ENCODE measurements around the gene KANK2.
"Not testable (repeated sequence)": the region's sequence is repeated elsewhere in the genome, so short reads cannot be mapped to it uniquely, and the experiment has no call there.

Gene KANK2

GRCh38 chr19:11168568-11168967 is 28.8 kb downstream of the KANK2 start:
- no peak for DNase-seq (ENCODE audit: low spot score)

GRCh38 chr19:11166281-11167142 is 30.8 kb downstream of the KANK2 start:
- no peak for DNase-seq (ENCODE audit: low spot score)
- no peak for TF ChIP-seq CTCF (IDR thresholded peaks at IDR 0.05; ENCODE audit: borderline replicate concordance, control extremely low read depth, extremely low read depth, insufficient read depth, missing control alignments)
- in situ Hi-C loops (cut with MboI; ENCODE audit: low sequenced_read_pairs, unreplicated experiment) = no loop called here

More at GRCh38 chr19:11168568-11168967, 28.8 kb downstream of the KANK2 start:
- TF ChIP-seq CTCF (IDR thresholded peaks at IDR 0.05; ENCODE audit: borderline replicate concordance, control extremely low read depth, extremely low read depth, insufficient read depth, missing control alignments) = no peak
- in situ Hi-C loops (cut with MboI; ENCODE audit: low sequenced_read_pairs, unreplicated experiment) = no loop called here

- in situ Hi-C loops (cut with MboI; ENCODE audit: low sequenced_read_pairs, unreplicated experiment) = no loop called here
- DNase-seq (ENCODE audit: low spot score) = no peak
- no peak for TF ChIP-seq CTCF (IDR thresholded peaks at IDR 0.05; ENCODE audit: borderline replicate concordance, control extremely low read depth, extremely low read depth, insufficient read depth, missing control alignments)
These were observed 31.8 kb downstream of the KANK2 start for GRCh38 chr19:11165486-11166030.

GRCh38 chr19:11164879-11165406 is 32.4 kb downstream of the KANK2 start:
- in situ Hi-C loops (cut with MboI; ENCODE audit: low sequenced_read_pairs, unreplicated experiment) = no loop called here
- no peak for TF ChIP-seq CTCF (IDR thresholded peaks at IDR 0.05; ENCODE audit: borderline replicate concordance, control extremely low read depth, extremely low read depth, insufficient read depth, missing control alignments)
- no peak for DNase-seq (ENCODE audit: low spot score)

- TF ChIP-seq CTCF (IDR thresholded peaks at IDR 0.05; ENCODE audit: borderline replicate concordance, control extremely low read depth, extremely low read depth, insufficient read depth, missing control alignments) = no peak
- DNase-seq (ENCODE audit: low spot score) = no peak
- in situ Hi-C loops (cut with MboI; ENCODE audit: low sequenced_read_pairs, unreplicated experiment) = no loop called here
These were observed 33.0 kb downstream of the KANK2 start for GRCh38 chr19:11164296-11164695.

GRCh38 chr19:11160440-11160768 is 36.9 kb downstream of the KANK2 start:
- DNase-seq (ENCODE audit: low spot score); in situ Hi-C loops (cut with MboI; ENCODE audit: low sequenced_read_pairs, unreplicated experiment): not testable (repeated sequence)
